Prostate gland (tissue), 2 donors: ENCODE results near the gene IMMP2L. TPM values are rescaled to one million over a fixed set of nuclear protein-coding genes. Genes with fewer than 3 reads are reported as not detected.

Experiments
- DNase-seq: peaks from one replicate; pipeline ENCODE4 v3.0.0-alpha.2; 2019; ENCODE audit warnings: low spot score
- H3K27ac ChIP-seq, 2 donors: fragments of 200-600 bp; sonication (generic); 2 replicates each; pipeline ENCODE4 v1.5.1; 2017 to 2019
- H3K27me3 ChIP-seq: fragments of 200-600 bp; sonication (generic); replicated peaks from 2 replicates; pipeline ENCODE4 v1.5.1; 2019; ENCODE audit not compliant: insufficient read depth
- H3K36me3 ChIP-seq, 2 donors: fragments of 200-600 bp; sonication (generic); 1 replicate in 1 of 2; 2 replicates in 1 of 2; pipeline versions ENCODE4 v1.5.1 to v1.8.1; 2017 to 2019
- H3K4me1 ChIP-seq: fragments of 200-600 bp; sonication (generic); replicated peaks from 2 replicates; pipeline ENCODE4 v1.5.1; 2019
- H3K4me3 ChIP-seq, 2 donors: fragments of 200-600 bp; sonication (generic); 2 replicates each; pipeline ENCODE4 v1.5.1; 2017 to 2019
- H3K9me3 ChIP-seq: fragments of 200-600 bp; sonication (generic); 2 replicates; pipeline ENCODE4 v1.5.1; 2017
- POLR2A ChIP-seq: fragments of 450-650 bp; IDR thresholded peaks from one replicate; pipeline ENCODE4 v1.6.1; 2016; ENCODE audit warnings: antibody characterized with exemption, mild to moderate bottlenecking
- POLR2AphosphoS5 ChIP-seq: sonication (generic); formaldehyde crosslinking; IDR thresholded peaks from one replicate; pipeline ENCODE4 v1.6.1; 2017; ENCODE audit warnings: antibody characterized with exemption
- WGBS: methylation state at CpG from one replicate; pipeline ENCODE4 v1.1.5; 2018; 5-methylcytosine and 5-hydroxymethylcytosine counted together
- intact Hi-C: fragments of 100-400 bp; cut with DNase I; formaldehyde crosslinking; loops from one replicate; pipeline ENCODE4 v1.14.2; 2022
- total RNA-seq, 2 donors: library from RNA; depleted of rRNA; stranded (reverse); fragments of >200 nt; gene quantifications; one replicate each; pipeline ENCODE4 v1.1.0, GENCODE V29; 2016
- TF ChIP-seq, protein P1 (sequence below), 4 experiments: fragments of 200-600 bp in 2 of 4; fragments of 450-650 bp in 2 of 4; sonication (generic) in 2 of 4; IDR thresholded peaks; 1 replicate in 3 of 4; 2 replicates in 1 of 4; pipeline ENCODE4 v1.5.1; 2016 to 2019; ENCODE audit warnings: antibody characterized with exemption in 4 of 4, mild to moderate bottlenecking in 2 of 4, moderate library complexity in 2 of 4

The IMMP2L gene
- total RNA-seq, 2 donors from 2014 or later = 16.9 to 20.4 TPM

- no peak for DNase-seq
- no peak for TF ChIP-seq POLR2AphosphoS5
- no peak for TF ChIP-seq POLR2A
- intact Hi-C loops = no loop called here
- Histone ChIP-seq H3K36me3 (no peaks in the 10 kb centered on the region), H3K27me3 (no peaks in the 10 kb centered on the region), H3K27ac (no peak overlapping the region), H3K4me3 (no peak overlapping the region), H3K9me3 (no peaks in the 10 kb centered on the region), H3K4me1 (no peaks in the 10 kb centered on the region)
- 95% methylated on average over 2 of the region's 2 CpGs for WGBS
These were observed 520.7 kb downstream of the IMMP2L start for GRCh38 chr7:111041577-111041976.

- Histone ChIP-seq H3K36me3 (no peaks in the 10 kb centered on the region), H3K27me3 (no peaks in the 10 kb centered on the region), H3K4me1 (no peaks in the 10 kb centered on the region), H3K4me3 (no peak overlapping the region), H3K27ac (no peak overlapping the region), H3K9me3 (no peaks in the 10 kb centered on the region)
- intact Hi-C loops = no loop called here
- 76% methylated on average over 3 of the region's 3 CpGs for WGBS
- TF ChIP-seq POLR2AphosphoS5 = no peak
- DNase-seq = no peak
These were observed 524.1 kb downstream of the IMMP2L start for GRCh38 chr7:111038185-111038584.

GRCh38 chr7:111031916-111032315 is 530.4 kb downstream of the IMMP2L start:
- H3K36me3 ChIP-seq = no peaks in the 10 kb centered on the region
- TF ChIP-seq, protein P1, sequence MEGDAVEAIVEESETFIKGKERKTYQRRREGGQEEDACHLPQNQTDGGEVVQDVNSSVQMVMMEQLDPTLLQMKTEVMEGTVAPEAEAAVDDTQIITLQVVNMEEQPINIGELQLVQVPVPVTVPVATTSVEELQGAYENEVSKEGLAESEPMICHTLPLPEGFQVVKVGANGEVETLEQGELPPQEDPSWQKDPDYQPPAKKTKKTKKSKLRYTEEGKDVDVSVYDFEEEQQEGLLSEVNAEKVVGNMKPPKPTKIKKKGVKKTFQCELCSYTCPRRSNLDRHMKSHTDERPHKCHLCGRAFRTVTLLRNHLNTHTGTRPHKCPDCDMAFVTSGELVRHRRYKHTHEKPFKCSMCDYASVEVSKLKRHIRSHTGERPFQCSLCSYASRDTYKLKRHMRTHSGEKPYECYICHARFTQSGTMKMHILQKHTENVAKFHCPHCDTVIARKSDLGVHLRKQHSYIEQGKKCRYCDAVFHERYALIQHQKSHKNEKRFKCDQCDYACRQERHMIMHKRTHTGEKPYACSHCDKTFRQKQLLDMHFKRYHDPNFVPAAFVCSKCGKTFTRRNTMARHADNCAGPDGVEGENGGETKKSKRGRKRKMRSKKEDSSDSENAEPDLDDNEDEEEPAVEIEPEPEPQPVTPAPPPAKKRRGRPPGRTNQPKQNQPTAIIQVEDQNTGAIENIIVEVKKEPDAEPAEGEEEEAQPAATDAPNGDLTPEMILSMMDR (IDR thresholded peaks at IDR 0.05) = no peak
- TF ChIP-seq POLR2A = no peak
- TF ChIP-seq POLR2AphosphoS5 = no peak
- H3K27ac ChIP-seq = no peak overlapping the region
- no peaks in the 10 kb centered on the region for H3K4me1 ChIP-seq
- 98% methylated on average over 7 of the region's 7 CpGs for whole genome bisulfite sequencing
- H3K4me3 ChIP-seq = no peak overlapping the region
- intact Hi-C loops = no loop called here
- no peak for DNase-seq
- no peaks in the 10 kb centered on the region for H3K27me3 ChIP-seq
- H3K9me3 ChIP-seq = no peaks in the 10 kb centered on the region

DNA sequence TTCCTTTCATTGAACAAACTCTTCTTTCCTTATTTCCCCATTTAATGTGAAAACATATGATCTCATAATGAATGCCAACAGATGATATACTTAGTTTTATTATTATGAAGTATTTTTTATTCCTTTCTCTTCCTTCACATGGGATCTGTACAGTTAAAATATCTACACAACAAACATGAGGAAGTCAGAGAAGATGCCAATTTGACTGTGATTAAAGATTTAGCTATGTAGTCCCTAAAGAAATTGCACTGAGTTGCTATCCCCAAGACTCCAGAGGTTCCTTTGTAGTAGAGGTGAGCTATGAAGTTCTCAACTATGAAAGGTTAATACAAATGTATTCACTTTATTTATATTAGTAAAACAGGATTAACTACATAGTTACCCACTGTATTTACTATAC is 532.0 kb downstream of the IMMP2L start:
- TF ChIP-seq, protein P1 (IDR thresholded peaks at IDR 0.05) = no peak
- TF ChIP-seq POLR2A = no peak
- no peaks in the 10 kb centered on the region for H3K36me3 ChIP-seq
- no peak for DNase-seq
- H3K9me3 ChIP-seq = no peaks in the 10 kb centered on the region
- H3K4me1 ChIP-seq = no peaks in the 10 kb centered on the region
- H3K27ac ChIP-seq = no peak overlapping the region
- H3K27me3 ChIP-seq = no peaks in the 10 kb centered on the region
- intact Hi-C loops = no loop called here
- H3K4me3 ChIP-seq = no peak overlapping the region

DNA sequence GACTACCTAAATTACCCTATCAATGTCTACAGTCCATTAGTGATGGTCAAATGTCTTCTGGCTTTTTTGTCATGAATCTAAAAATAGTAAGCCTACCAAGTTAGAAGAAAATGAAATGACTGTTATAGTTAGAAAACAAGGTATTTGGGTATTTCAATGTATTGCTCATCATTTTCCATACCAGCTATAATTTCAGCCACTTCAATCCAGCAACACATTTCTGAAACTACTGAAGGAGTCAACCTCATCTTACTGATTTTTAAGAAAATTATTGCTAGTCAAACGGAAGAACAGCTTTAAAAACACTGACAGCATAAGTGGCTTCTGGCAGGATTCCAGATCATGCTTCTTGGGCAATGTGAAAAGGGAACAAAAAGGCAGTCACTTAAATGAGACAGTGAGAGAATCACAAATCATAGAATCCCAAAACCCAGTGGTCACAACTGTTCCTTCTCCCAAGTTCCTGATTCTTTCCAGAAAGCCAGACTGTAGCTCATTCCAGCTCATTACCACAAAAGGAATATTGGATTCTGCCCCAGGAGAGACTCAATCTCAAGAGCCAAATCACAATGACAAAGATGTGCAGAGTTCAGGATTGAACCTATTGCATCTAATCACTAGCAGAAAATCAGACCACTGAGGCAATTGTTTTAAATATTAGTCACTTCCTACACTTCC is 532.6 kb downstream of the IMMP2L start:
- no peaks in the 10 kb centered on the region for H3K4me1 ChIP-seq
- 21% methylated on average over 1 of the region's 1 CpG for WGBS
- no peak overlapping the region for H3K4me3 ChIP-seq
- no peak for DNase-seq
- intact Hi-C loops = no loop called here
- no peaks in the 10 kb centered on the region for H3K9me3 ChIP-seq
- H3K36me3 ChIP-seq = no peaks in the 10 kb centered on the region
- H3K27me3 ChIP-seq = no peaks in the 10 kb centered on the region
- TF ChIP-seq, protein P1 (IDR thresholded peaks at IDR 0.05) = no peak
- TF ChIP-seq POLR2AphosphoS5 = no peak
- TF ChIP-seq POLR2A = no peak
- H3K27ac ChIP-seq = no peak overlapping the region

DNA sequence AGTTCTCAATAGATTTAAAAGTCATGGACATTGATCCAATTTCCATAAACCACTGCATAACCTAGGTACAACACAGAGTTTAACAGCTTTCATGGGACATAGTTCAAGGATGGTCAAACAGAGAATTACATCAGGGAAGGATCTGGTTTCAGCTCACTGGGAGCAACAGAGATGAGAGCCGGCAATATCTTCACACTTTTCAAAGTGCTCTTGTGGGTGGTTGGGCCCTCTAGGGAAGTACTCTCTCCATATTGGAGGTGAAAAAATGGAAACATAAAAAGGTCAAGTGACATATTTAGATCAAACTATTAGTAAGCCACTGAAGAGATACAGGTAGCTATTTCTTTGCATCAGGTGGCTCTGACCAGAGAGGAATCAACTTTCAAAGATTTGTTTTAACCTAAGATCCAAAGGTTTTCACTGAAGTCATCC is 533.1 kb downstream of the IMMP2L start:
- no peaks in the 10 kb centered on the region for H3K9me3 ChIP-seq
- no peaks in the 10 kb centered on the region for H3K27me3 ChIP-seq
- no peak for DNase-seq
- H3K36me3 ChIP-seq = no peaks in the 10 kb centered on the region
- intact Hi-C loops = no loop called here
- no peaks in the 10 kb centered on the region for H3K4me1 ChIP-seq
- no peak overlapping the region for H3K27ac ChIP-seq
- TF ChIP-seq POLR2A (no peak), POLR2AphosphoS5 (no peak)
- TF ChIP-seq, protein P1 (IDR thresholded peaks at IDR 0.05) = no peak
- 58% methylated on average over 1 of the region's 1 CpG for WGBS
- H3K4me3 ChIP-seq = no peak overlapping the region
